Hypothalamus (tissue), 51 donors: ENCODE measurements around the gene AGBL4.

ENCODE experiments used
- DNase-seq, 51 donors: peaks; one replicate each; lab custom pipeline; 2025; lab: John Stamatoyannopoulos, UW

The AGBL4 gene

GRCh38 chr1:48953617-48954016, 1070.1 kb downstream of the AGBL4 start:
- DNase-seq, result no peak

GRCh38 chr1:48948562-48948961, 1075.2 kb downstream of the AGBL4 start:
- DNase-seq, result no peak

DNA sequence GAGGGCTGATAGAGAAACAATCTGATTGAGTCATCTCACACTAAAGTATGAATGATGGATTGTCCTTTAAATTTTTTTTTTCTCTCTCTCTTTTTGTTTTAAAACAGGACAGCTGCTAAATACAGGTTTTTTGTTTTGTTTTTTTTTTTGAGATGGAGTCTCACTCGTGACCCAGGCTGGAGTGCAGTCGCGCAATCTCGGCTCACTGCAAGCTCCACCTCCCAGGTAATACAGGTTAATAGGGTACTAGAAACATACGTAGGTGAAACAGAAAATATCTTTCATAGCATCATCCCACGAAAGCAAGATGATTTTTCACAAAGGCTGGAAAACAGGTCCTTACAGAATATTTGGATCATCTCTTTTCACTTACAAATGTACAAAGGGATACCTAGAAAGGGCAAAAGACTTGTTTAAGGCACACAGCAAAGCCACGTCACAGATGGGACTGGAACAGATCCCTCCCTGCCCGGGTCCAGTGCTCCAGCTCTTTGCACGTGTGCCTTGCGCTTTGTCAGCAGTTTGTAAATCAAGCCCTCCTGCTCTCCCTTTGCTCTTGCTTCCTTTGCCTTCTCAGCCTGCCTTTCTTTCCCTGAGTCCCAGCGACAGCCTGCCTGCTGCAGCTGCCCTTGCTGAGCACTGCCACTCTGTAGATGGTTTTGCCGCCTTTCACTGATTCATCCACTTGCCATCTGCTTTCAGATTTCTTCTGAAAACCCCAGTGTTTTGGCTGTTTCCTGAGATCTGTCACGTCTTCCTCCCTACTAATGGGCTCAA, 1075.8 kb downstream of the AGBL4 start:
- DNase-seq, result peak in 13 of 51 donors; percentile 1 to 36 (median 7)

DNA sequence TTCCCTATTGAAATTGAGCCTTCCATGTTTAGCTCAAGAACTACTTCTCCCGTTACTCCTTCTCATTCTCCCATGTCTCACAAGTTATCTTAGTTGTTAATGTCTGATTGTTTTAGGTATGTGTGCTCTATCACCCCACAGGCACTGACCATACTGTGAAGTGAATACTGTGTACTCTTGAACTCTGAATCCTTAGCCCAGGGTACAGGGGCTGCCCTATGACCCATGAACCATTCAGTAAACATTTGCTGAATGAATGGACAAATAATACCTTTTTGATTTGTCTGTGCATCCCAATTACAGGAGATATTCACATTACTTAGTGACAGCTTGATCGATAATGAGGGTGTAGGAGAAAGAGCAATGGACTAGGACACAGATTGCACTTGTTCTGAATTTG, 1077.7 kb downstream of the AGBL4 start:
- no peak for DNase-seq

- DNase-seq, result no peak
These were observed 1078.9 kb downstream of the AGBL4 start for GRCh38 chr1:48944811-48945210.

DNA sequence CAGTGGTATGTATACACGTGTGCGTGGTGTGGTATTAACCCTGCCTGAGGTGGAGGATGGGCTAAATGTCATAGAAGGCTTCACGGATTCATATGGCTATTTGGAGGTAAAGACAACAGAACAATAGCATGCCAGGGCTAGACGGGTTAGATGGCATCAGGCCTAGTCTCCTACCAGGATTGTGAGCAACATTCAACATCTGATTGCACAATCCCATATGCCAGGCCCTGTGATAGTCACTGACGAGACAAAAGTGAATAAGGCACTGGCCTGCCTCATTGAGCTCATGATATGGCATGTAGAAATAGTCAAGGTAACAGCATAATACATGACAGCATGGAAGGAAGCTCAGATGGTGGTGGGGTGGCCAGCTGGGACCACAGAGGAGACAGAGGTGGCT, 1079.9 kb downstream of the AGBL4 start:
- no peak for DNase-seq

DNA sequence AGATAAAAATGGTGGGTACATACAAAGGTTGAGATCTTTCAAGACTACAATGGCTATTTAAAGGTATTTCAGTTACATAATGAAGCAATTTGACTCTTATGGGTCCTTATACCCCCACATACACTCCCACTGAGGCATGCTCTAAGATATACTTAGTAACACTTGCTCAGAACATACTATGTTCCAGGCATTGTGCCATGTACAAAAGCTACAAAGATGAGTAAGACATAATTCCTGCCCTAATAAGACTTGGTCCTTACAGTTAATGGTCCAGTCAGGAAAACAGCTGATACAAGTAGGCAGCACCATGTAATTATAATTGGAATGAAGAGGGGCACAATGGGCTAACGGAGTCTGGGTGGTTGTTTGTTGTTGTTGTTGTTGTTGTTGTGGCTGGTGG, 1080.4 kb downstream of the AGBL4 start:
- no peak for DNase-seq

DNA sequence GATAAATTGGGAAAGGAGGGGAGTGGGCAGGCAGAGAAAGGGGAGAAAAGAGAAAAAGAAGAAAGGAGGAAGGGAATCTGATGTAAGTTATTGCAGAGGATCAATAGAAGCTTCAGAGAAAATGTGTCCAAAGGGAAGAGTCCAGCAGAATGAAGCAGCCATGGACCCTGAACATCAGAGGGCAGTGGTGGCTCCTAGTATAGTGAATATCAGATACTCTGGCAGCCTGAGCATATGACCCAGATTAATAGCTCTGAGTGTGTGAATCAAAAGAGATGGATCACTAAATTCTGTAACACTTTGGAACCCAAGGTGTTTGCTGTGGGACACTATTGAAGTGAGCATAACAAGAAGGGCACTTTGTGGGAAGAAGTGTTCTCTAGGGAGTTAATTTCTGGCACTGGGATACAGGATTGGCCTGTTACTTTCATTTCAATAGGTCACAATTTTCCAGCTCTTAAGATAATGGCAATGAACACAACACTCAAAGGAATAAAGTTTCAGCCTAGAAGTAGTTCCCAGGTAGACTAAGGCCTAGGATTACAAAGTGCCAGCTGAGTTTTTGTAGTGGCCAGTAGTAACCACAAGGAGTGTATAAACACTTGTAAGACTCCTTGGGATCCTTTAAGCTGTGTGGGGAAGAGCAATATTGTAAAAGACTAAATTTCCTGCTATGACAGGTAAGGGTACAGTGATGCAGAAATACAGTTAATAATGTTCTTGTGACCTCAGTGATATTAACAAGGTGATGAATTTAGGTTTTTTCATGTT, 1082.6 kb downstream of the AGBL4 start:
- DNase-seq, result no peak

GRCh38 chr1:48940354-48940753, 1083.4 kb downstream of the AGBL4 start:
- no peak for DNase-seq

GRCh38 chr1:48939828-48940227, 1083.9 kb downstream of the AGBL4 start:
- DNase-seq, result no peak

DNA sequence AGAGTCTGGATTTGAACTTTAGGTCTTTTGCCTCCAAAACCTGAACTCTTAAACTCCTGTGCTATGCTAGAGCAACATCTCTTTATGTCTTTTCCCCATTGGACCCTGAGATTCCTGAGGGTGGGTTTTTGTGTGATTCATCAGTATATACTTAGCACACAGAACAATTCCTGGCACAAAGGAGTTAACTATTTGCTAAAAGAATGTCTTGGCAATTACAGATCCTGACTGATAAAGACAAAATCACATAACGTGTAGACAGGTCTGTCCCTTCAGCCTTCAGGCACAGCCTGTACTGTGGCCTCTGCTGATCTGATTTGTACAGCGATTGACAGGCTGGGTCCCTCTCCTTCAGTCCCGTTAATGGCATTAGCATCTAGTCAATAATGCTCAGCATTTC, 1084.7 kb downstream of the AGBL4 start:
- DNase-seq, result no peak

GRCh38 chr1:48937732-48938131, 1086.0 kb downstream of the AGBL4 start:
- no peak for DNase-seq

DNA sequence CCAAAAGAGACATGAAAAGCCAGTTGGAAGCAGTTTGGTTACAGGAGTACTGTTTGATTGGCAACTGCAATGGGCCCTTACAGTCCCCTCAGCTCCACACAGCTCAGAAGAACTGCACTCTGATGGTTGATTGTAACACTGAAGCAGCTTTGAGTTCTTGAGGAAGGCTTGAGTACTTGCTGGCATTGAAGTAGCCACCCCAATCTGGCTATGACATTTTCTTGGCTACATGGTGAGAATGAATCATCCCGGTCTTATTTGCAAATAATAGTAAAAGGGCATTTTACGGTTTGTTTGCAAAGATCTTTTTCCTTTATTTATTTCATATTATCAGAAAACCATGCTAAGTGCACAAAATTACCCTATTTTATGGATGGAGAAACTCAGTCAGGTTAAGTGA, 1087.3 kb downstream of the AGBL4 start:
- DNase-seq, result no peak

DNA sequence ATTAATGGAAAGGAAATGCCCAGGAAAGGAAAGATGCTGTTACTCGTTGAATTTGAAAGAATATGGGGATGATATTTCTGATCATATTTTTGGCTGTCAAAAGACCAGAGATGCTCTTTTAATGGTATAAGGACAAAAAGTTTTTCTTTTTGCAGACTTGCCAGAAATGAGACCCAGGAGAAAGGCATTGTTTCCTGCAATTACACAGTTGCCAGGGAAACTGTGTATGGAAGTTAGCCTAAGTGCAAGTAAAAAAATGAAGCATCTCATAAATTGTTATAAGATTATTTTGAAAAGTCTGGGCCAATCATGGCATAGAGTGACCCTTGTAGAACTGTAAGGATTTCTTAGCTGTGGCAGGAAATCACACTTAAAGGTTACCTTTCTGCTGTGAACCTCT, 1091.4 kb downstream of the AGBL4 start:
- no peak for DNase-seq

DNA sequence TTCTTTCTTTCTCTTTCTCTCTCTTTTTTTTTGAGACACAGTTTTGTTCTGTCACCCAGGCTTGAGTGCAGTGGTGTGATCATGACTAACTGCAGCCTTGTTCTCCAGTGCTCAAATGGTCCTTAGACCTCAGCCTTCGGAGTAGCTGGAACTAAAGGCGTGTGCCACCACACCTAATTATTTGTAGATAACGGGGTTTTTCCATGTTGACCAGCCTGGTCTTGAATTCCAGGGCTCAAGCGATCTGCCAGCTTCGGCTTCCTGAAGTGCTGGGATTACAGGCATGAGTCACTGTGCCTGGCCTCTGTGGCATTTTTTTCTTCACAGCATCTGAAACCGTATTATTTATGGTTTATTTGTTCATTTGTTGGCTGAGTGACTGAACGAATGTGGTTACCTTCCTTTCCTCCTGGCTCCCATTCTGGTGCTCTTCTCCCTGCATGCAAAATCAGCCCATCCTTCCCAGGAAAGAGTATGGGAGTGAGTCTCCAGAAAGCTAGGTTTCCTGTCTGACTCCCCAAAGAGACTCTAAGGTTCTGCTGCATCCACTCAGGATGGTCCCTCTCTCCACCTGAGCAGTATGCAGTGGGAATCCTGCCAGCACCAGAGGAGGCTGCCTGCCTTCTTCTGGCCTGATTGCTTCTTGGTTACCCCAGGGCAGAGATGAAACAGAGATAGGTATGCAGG, 1092.1 kb downstream of the AGBL4 start:
- DNase-seq, result no peak

DNA sequence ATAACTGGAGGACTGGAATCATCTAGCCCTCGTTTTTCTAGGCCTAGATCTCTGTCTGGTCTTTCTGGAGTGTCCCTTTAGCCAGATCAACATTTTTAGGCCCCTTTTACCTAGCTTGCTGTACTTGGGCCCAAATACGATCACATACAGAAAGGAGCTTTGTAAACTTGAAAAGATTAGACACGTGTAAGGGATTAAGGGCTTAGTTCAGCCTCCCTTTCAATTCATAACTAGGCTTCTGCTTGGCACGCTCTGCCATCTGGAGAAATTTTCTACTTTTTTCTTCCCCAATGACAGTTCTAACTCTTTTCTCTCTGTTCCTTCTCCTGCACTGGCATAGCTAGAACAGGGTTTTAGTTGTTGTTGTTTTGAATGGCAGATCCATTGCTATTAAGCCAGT, 1093.7 kb downstream of the AGBL4 start:
- DNase-seq, result no peak

DNA sequence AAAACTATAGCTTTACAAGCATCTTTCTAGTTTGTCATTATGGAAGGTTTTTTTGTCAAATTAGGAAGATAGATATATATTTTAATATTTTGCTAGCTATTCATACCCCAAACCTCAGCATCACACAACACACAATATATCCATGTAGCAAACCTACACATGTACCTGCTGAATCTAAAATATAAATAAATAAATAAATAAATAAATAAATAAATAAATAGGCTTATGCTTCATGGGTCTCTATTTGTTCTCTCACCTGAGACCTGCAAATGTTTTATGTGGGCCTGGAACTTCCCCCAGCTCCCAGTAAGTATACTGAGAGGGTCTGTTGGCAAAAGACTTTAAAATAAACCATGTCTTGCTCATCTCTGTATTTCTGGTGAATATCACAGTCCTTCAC, 1099.7 kb downstream of the AGBL4 start:
- DNase-seq, result no peak

GRCh38 chr1:48923116-48923515, 1100.6 kb downstream of the AGBL4 start:
- DNase-seq, result no peak

DNA sequence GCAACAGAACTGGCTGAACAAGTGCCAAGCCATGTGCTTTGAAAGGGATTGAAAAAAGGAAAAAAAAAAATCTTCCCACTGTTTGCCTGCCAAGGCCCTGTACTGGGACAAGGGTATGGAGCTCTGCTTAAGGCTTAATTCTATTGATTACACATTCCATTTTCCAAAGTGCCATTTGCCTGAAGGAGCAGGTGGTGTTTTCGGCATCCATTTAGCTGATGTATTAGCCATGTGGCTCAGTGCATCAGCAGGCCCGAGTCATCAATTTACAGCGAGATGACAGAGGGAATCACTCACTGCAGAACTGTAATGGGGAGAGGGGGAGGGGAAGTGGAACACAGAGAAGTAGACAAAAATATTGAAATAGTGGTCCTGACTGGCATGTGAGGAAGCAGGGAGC, 1102.9 kb downstream of the AGBL4 start:
- DNase-seq, result peak in 8 of 51 donors; percentile 2 to 16 (median 6)

GRCh38 chr1:48917901-48918603, 1105.7 kb downstream of the AGBL4 start:
- peak in 1 of 51 donors; percentile 1 for DNase-seq

- no peak for DNase-seq
These were observed 1106.7 kb downstream of the AGBL4 start for GRCh38 chr1:48917070-48917454.
